B cell (primary cell): ENCODE results near the gene ADCY2.

Experiments
- CTCF ChIP-seq: fragments of 200-600 bp; IDR thresholded peaks from one replicate; pipeline ENCODE4 v1.8.0; 2022; ENCODE audit warnings: antibody characterized with exemption, mild to moderate bottlenecking
- EZH2 ChIP-seq: IDR thresholded peaks from 2 replicates; pipeline ENCODE4 v1.6.1; 2012; ENCODE audit warnings: borderline replicate concordance, low read depth, mild to moderate bottlenecking, moderate library complexity, low read length; ENCODE audit not compliant: insufficient read depth, poor library complexity, severe bottlenecking

GRCh38 chr5:7690557-7690956 lies 294.6 kb downstream of the ADCY2 start:
- TF ChIP-seq CTCF: no peak
- TF ChIP-seq EZH2: no peak
